KBM-7 (cell line): ENCODE measurements around the gene IL2.

ENCODE experiments used
- DNase-seq: peaks from one replicate; pipeline ENCODE4 v3.0.0-alpha.2; 2015
- in situ Hi-C: fragments of 300-500 bp; cut with MboI; formaldehyde crosslinking; loops from 2 replicates; pipeline ENCODE4 v1.14.3; 2020; ENCODE audit warnings: low sequenced_read_pairs, low pct_unique_long_range_greater_than_20kb, mixed read lengths

The IL2 gene

GRCh38 chr4:122456231-122457116, at the start of gene IL2:
Gene IL2 (minus strand): TSS chr4:122456725. CDS start chr4:122456440, 285 bp downstream.
- DNase-seq, result no peak
- in situ Hi-C loops, result no loop called here

DNA sequence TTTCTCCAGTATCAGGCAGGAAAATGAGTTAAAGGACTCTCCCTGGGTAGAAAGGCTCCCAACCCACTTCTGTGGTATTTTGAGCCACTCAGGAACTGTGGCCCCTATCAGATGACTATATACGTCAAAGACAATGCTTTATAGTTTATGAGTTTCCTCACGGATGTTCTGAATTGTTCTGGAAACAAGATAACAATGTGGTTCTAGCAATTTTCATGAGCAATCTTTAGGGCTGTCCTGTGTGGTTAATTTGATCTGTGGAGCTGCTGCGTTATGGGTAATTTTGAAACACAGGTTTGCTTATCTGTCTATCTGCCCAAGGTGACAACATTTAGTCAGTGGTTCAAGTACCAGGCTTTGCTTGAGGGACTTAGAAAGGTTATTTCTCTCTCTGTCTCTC, 46.7 kb upstream of the IL2 start:
- peak; percentile 32 for DNase-seq
- in situ Hi-C loops, result no loop called here

DNA sequence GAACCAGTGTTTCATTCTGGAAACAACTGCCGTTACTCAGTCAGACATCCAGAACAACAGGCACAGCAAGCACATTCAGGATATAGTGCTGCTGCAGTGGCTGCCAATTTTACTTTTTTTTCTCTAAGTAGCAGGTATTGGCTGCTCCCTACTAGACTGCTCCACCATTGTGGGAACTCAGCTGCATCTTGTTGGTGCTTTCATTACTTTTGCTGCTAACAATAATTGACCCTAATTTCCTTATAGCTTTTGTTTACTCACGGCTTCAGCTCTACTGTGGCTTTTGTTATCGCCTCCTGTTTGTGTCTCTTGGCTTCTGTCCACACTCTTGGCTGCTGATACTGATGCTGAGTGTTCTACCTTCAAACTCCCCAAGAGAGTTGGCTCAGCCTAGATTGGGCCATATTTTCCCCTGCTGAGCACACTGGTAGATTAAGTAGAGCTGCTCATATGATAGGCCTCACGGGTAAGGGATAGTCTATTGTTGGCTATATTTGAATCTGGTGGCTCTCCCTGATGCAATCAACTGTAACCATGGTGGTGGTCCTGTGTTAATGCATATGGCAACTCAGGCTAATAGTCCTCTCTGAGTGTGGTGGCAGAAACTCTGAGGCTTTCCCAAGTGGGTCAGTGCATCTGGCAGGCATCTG, 44.5 kb upstream of the IL2 start:
- no peak for DNase-seq
- in situ Hi-C loops, result no loop called here

GRCh38 chr4:122489061-122489460, 32.5 kb upstream of the IL2 start:
- no peak for DNase-seq
- in situ Hi-C loops, result no loop called here

DNA sequence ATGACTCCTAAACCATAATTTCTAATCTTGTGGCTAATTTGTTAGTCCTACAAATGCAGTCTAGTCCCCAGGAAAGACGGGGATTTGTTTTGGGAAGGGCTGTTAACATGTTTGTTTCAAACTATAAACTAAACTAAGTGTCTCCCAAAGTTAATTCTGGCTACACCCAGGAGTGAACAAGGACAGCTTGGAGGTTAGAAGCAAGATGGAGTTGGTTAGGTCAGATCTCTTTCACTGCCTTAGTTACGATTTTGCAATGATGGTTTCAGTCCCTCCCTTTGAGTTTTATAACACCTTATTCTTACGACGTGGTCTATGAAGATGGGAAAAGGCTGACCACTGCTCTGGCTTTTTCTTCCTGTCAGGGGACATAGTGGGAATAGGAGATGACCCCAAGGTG, 27.0 kb upstream of the IL2 start:
- DNase-seq, result no peak

GRCh38 chr4:122481766-122482405, 25.4 kb upstream of the IL2 start:
- no peak for DNase-seq
- in situ Hi-C loops, result no loop called here

More for the DNA sequence above, 27.0 kb upstream of the IL2 start:
- in situ Hi-C loops, result no loop called here

GRCh38 chr4:122480655-122481487, 24.3 kb upstream of the IL2 start:
- in situ Hi-C loops, result no loop called here
- no peak for DNase-seq

GRCh38 chr4:122479935-122480416, 23.5 kb upstream of the IL2 start:
- peak; percentile 21 for DNase-seq

GRCh38 chr4:122476745-122477144, 20.2 kb upstream of the IL2 start:
- DNase-seq, result no peak
- in situ Hi-C loops, result no loop called here

More at GRCh38 chr4:122479935-122480416, 23.5 kb upstream of the IL2 start:
- in situ Hi-C loops, result no loop called here

GRCh38 chr4:122476126-122476525, 19.6 kb upstream of the IL2 start:
- no peak for DNase-seq
- in situ Hi-C loops, result no loop called here

- in situ Hi-C loops, result no loop called here
- no peak for DNase-seq
Observed at GRCh38 chr4:122475233-122475632, 18.7 kb upstream of the IL2 start.

DNA sequence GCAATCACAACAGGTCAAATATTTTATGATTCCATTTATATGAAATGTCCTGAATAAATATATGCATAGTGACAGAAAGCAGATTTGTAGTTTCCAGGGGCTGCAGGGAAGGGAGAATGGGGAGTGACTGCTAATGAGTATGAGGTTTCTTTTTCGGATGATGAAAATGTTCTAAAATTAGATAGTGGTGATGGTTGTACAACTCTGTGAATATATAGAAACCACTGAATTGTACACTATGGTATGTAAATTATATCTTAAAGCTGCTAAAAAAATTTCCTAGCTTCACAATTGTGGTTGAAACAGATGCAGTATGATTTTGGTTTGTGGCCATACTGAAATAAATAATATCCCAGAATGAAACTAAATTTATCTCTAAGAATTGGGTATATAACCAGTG, 12.9 kb upstream of the IL2 start:
- no peak for DNase-seq
- in situ Hi-C loops, result no loop called here

GRCh38 chr4:122458625-122459024, 2.1 kb upstream of the IL2 start:
- no peak for DNase-seq
- in situ Hi-C loops, result no loop called here

DNA sequence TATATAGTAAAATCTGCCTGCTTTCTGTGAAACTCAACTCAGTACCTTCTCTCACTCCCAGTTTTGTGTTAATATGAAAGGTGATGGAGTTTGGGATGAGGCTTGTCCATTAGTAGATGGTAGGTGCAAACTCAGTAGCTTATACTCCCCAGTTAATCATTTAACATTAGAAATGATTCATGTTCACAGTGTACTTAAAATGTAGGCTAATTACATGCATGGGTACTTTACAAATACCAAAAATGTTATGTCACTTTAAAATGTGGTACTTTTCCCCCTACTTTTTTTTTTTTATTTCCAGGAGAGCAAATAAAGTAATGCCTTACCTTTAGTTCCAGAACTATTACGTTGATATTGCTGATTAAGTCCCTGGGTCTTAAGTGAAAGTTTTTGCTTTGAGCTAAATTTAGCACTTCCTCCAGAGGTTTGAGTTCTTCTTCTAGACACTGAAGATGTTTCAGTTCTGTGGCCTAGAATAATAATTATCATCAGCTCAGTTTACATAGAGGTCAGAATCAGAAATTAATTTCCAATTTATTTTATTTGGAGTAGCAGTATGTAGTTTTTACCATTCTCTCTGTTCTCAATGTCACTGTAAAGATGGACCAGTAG, 3.0 kb downstream of the IL2 start:
- in situ Hi-C loops, result no loop called here
- no peak for DNase-seq

GRCh38 chr4:122450847-122451246, 5.7 kb downstream of the IL2 start:
- in situ Hi-C loops, result no loop called here
- peak; percentile 12 for DNase-seq

- in situ Hi-C loops, result no loop called here
- no peak for DNase-seq
Observed at GRCh38 chr4:122434285-122434684, 22.2 kb downstream of the IL2 start.

- in situ Hi-C loops, result no loop called here
- no peak for DNase-seq
Observed at GRCh38 chr4:122431351-122431750, 25.2 kb downstream of the IL2 start.

DNA sequence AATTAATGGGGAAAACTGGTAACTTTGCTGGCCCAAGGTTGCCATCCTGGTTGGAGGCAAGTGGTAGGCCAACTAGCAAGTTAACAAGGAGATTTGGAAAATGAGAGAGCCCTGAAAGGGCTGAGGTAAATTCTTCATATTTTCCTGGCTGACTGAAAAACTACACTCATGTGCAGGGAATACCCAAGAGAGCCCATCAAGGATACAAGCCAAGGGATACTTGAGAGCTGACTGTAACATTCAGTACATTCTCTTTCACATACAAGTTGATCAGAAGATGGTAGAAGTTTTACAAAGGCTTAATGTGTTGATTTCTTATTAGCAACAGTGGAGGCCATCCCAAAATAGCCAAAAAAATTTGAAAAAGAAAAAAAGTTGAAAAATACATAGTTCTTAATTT, 33.3 kb downstream of the IL2 start:
- DNase-seq, result no peak
- in situ Hi-C loops, result no loop called here

GRCh38 chr4:122412547-122412946, 44.0 kb downstream of the IL2 start:
- in situ Hi-C loops, result no loop called here
- DNase-seq, result no peak
